ENCODE measurements around the gene ZNF407. TPM values are rescaled to one million over a fixed set of nuclear protein-coding genes. Genes with fewer than 3 reads are reported as not detected.

The ZNF407 gene
- total RNA-seq, 1 donor from 2014 or later: 26.7 TPM

- ATAC-seq (ENCODE audit: low read depth) (no peak), DNase-seq (no peak)
- H3K4me3 Mint-ChIP-seq: no peak overlapping the region
- no peak for TF ChIP-seq CTCF (IDR thresholded peaks at IDR 0.05)
- peaks cover 14% of the 10 kb centered on the region for H3K27me3 Mint-ChIP-seq
- ChIA-PET POLR2A (no interaction called here), CTCF (no interaction called here)
- H3K4me1 Mint-ChIP-seq: no peaks in the 10 kb centered on the region
- no peaks in the 10 kb centered on the region for H3K36me3 Mint-ChIP-seq (ENCODE audit: low read depth)
- no peak overlapping the region for H3K27ac Mint-ChIP-seq
- intact Hi-C loops (cut with micrococcal nuclease): no loop called here
- peaks cover 2% of the 10 kb centered on the region for H3K9me3 Mint-ChIP-seq
These were observed 25.6 kb upstream of the ZNF407 start for GRCh38 chr18:74571895-74572680.

GRCh38 chr18:74573053-74573452 is 24.6 kb upstream of the ZNF407 start:
- no peak for TF ChIP-seq CTCF (IDR thresholded peaks at IDR 0.05)
- CTCF ChIA-PET: no interaction called here
- POLR2A ChIA-PET: no interaction called here
- ATAC-seq (ENCODE audit: low read depth) (no peak), DNase-seq (no peak)
- Mint-ChIP-seq H3K36me3 (ENCODE audit: low read depth) (no peaks in the 10 kb centered on the region), H3K9me3 (no peaks in the 10 kb centered on the region), H3K4me1 (no peaks in the 10 kb centered on the region), H3K27ac (no peak overlapping the region), H3K4me3 (no peak overlapping the region), H3K27me3 (peaks cover 17% of the 10 kb centered on the region)
- intact Hi-C loops (cut with micrococcal nuclease): no loop called here

GRCh38 chr18:74574916-74575315 is 22.8 kb upstream of the ZNF407 start:
- intact Hi-C loops (cut with micrococcal nuclease): no loop called here
- H3K36me3 Mint-ChIP-seq (ENCODE audit: low read depth): no peaks in the 10 kb centered on the region
- no peak for TF ChIP-seq CTCF (IDR thresholded peaks at IDR 0.05)
- H3K27me3 Mint-ChIP-seq: peaks cover 24% of the 10 kb centered on the region
- ATAC-seq (ENCODE audit: low read depth) (no peak), DNase-seq (no peak)
- CTCF ChIA-PET: no interaction called here
- POLR2A ChIA-PET: no interaction called here
- no peak overlapping the region for H3K4me3 Mint-ChIP-seq
- H3K4me1 Mint-ChIP-seq: no peaks in the 10 kb centered on the region
- no peak overlapping the region for H3K27ac Mint-ChIP-seq
- H3K9me3 Mint-ChIP-seq: no peaks in the 10 kb centered on the region

- Mint-ChIP-seq H3K4me3 (no peak overlapping the region), H3K36me3 (ENCODE audit: low read depth) (no peaks in the 10 kb centered on the region), H3K9me3 (no peaks in the 10 kb centered on the region), H3K27ac (no peak overlapping the region), H3K27me3 (peaks cover 29% of the 10 kb centered on the region), H3K4me1 (no peaks in the 10 kb centered on the region)
- CTCF ChIA-PET: no interaction called here
- POLR2A ChIA-PET: interaction anchor here (0.5 kb wide), 1 partner anchor 16 kb away, joined by 5 read pairs; no protein-coding TSS in a partner anchor
- TF ChIP-seq CTCF (IDR thresholded peaks at IDR 0.05): no peak
- ATAC-seq (ENCODE audit: low read depth) (no peak), DNase-seq (no peak)
- intact Hi-C loops (cut with micrococcal nuclease): no loop called here
These were observed 20.7 kb upstream of the ZNF407 start for GRCh38 chr18:74577019-74577418.

- H3K4me1 Mint-ChIP-seq: no peaks in the 10 kb centered on the region
- no peak for ATAC-seq (ENCODE audit: low read depth)
- H3K27me3 Mint-ChIP-seq: peaks cover 39% of the 10 kb centered on the region
- no peaks in the 10 kb centered on the region for H3K9me3 Mint-ChIP-seq
- H3K36me3 Mint-ChIP-seq (ENCODE audit: low read depth): no peaks in the 10 kb centered on the region
- intact Hi-C loops (cut with micrococcal nuclease): no loop called here
- TF ChIP-seq CTCF (IDR thresholded peaks at IDR 0.05): no peak
- no peak overlapping the region for H3K4me3 Mint-ChIP-seq
- CTCF ChIA-PET: no interaction called here
- POLR2A ChIA-PET: no interaction called here
- no peak overlapping the region for H3K27ac Mint-ChIP-seq
- DNase-seq: no peak
These were observed 18.1 kb upstream of the ZNF407 start for GRCh38 chr18:74579496-74580065.
